GM21737 (cell line): ENCODE results near the gene TIMP1.

Experiments
- ATAC-seq: cut with Tn5 transposase; IDR thresholded peaks from one replicate; pipeline ENCODE4 v1.9.1; 2021; ENCODE audit warnings: mild to moderate bottlenecking, moderate library complexity; ENCODE audit not compliant: unreplicated experiment

TIMP1 gene

GRCh38 chrX:47633689-47634590 is 51.7 kb downstream of the TIMP1 start:
- no peak for ATAC-seq

- no peak for ATAC-seq
Measured at GRCh38 chrX:47634871-47635575, 52.8 kb downstream of the TIMP1 start.
